Transverse colon (tissue), 4 donors: ENCODE data around the gene GALC.

Source experiments
- CTCF ChIP-seq, 5 experiments: fragments of 200-600 bp in 3 of 5; fragments of 450-650 bp in 2 of 5; sonication (generic) in 3 of 5; IDR thresholded peaks; 1 replicate in 2 of 5; 2 replicates in 3 of 5; pipeline ENCODE4 v1.5.1; 2016 to 2017; ENCODE audit warnings: antibody characterized with exemption in 5 of 5, inconsistent platforms in 3 of 5, mild to moderate bottlenecking in 2 of 5, moderate library complexity in 1 of 5
- EP300 ChIP-seq: sonication (generic); formaldehyde crosslinking; IDR thresholded peaks from one replicate; pipeline ENCODE4 v1.6.1; 2017; ENCODE audit warnings: antibody characterized with exemption, low read depth
- POLR2A ChIP-seq: fragments of 450-650 bp; IDR thresholded peaks from one replicate; pipeline ENCODE4 v1.6.1; 2016; ENCODE audit warnings: antibody characterized with exemption, mild to moderate bottlenecking, moderate library complexity
- POLR2AphosphoS5 ChIP-seq, 3 donors: sonication (generic); formaldehyde crosslinking; IDR thresholded peaks; one replicate each; pipeline ENCODE4 v1.6.1; 2016; ENCODE audit warnings: antibody characterized with exemption in 3 of 3

DNA sequence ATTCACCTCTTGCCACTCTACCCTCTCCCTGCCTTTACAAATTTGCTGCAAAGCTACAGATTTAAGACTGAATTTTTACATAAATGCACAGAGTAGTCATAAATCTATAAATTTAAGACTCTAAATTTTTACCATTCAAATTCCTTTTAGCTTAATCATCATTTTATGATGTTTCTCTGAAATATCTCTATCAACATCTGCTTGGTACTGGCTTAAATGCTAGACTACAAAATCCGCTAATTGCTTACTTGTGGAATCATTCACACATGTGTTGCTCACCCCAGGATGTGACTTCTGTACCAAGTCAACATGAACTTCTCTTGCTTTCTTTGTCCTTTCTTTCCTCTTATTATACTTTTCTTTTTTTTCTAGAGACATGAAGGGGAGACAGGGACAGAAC, 109.2 kb downstream of the GALC start:
- TF ChIP-seq CTCF (IDR thresholded peaks at IDR 0.05) = no peak
- TF ChIP-seq POLR2AphosphoS5 (IDR thresholded peaks at IDR 0.05) = no peak
- no peak for TF ChIP-seq POLR2A
- no peak for TF ChIP-seq EP300
